Stomach (tissue), 9 donors: ENCODE results near the gene FSTL3. TPM values are rescaled to one million over a fixed set of nuclear protein-coding genes. Genes with fewer than 3 reads are reported as not detected.
A peak's percentile ranks its signal among the peaks of the same experiment; 100 is the strongest.
"Not testable (repeated sequence)": the region's sequence is repeated elsewhere in the genome, so short reads cannot be mapped to it uniquely, and the experiment has no call there.

Source experiments
- DNase-seq, 2 donors: peaks; one replicate each; pipeline versions ENCODE4 v3.0.0 to v3.0.0-alpha.2; 2013 to 2019
- H3K27ac ChIP-seq, 5 donors: fragments of 200-600 bp in 4 of 5; sonication (generic) in 4 of 5; one replicate each; pipeline ENCODE4 v1.5.1; 2013 to 2019; ENCODE audit warnings: mild to moderate bottlenecking in 1 of 5, moderate library complexity in 1 of 5
- H3K27me3 ChIP-seq, 3 donors: fragments of 200-600 bp; sonication (generic); one replicate each; pipeline ENCODE4 v1.5.1; 2017 to 2019; ENCODE audit warnings: mixed run types in 1 of 3
- H3K36me3 ChIP-seq, 4 donors: fragments of 200-600 bp; sonication (generic); 1 replicate in 3 of 4; 2 replicates in 1 of 4; pipeline ENCODE4 v1.5.1; 2016 to 2019
- H3K4me1 ChIP-seq, 4 donors: fragments of 200-600 bp; sonication (generic); one replicate each; pipeline ENCODE4 v1.5.1; 2016 to 2019
- H3K4me3 ChIP-seq, 4 donors: fragments of 200-600 bp; sonication (generic) in 3 of 4; one replicate each; pipeline ENCODE4 v1.5.1; 2016 to 2019; ENCODE audit warnings: mild to moderate bottlenecking in 1 of 4
- H3K9me3 ChIP-seq, 4 donors: fragments of 200-600 bp; sonication (generic); one replicate each; pipeline ENCODE4 v1.5.1; 2016 to 2019
- CTCF ChIP-seq, 7 experiments: fragments of 450-650 bp in 4 of 7; fragments of 200-600 bp in 3 of 7; sonication (generic) in 3 of 7; IDR thresholded peaks; one replicate each; pipeline ENCODE4 v1.5.1; 2016 to 2019; ENCODE audit warnings: antibody characterized with exemption in 7 of 7, control low read depth in 2 of 7, mild to moderate bottlenecking in 1 of 7
- EP300 ChIP-seq: sonication (generic); formaldehyde crosslinking; IDR thresholded peaks from one replicate; pipeline ENCODE4 v1.6.1; 2017; ENCODE audit warnings: antibody characterized with exemption
- POLR2A ChIP-seq, 4 donors: fragments of 450-650 bp; IDR thresholded peaks; one replicate each; pipeline ENCODE4 v1.6.1; 2016; ENCODE audit warnings: antibody characterized with exemption in 4 of 4, control low read depth in 2 of 4, mild to moderate bottlenecking in 1 of 4, moderate library complexity in 1 of 4
- POLR2AphosphoS5 ChIP-seq, 3 donors: sonication (generic); formaldehyde crosslinking; IDR thresholded peaks; one replicate each; pipeline ENCODE4 v1.6.1; 2016; ENCODE audit warnings: antibody characterized with exemption in 3 of 3
- WGBS, 5 donors: extraction: QIAGEN DNeasy Blood & Tissue Kit in 3 of 5; methylation state at CpG; one replicate each; pipeline versions ENCODE4 v1.1.5 to v1.1.7; 2013 to 2018; 5-methylcytosine and 5-hydroxymethylcytosine counted together
- intact Hi-C: fragments of 100-400 bp; cut with DNase I; formaldehyde crosslinking; loops from one replicate; pipeline ENCODE4 v1.15.1; 2023; ENCODE audit warnings: low total_unique reads
- polyA plus RNA-seq, 3 donors: library from polyadenylated mRNA; stranded (reverse); fragments of 200-250 nt; gene quantifications; one replicate each; pipeline ENCODE4 v1.2.3, GENCODE V29; 2013
- total RNA-seq, 5 donors: library from RNA; depleted of rRNA; stranded (reverse); fragments of >200 nt; gene quantifications; one replicate each; pipeline versions ENCODE4 v1.1.0 to v1.2.3, GENCODE V29; 2014 to 2016
- donor health status: healthy with polysubstance abuse.
- donor health status: Bipolar disorder and iron deficiency.
- donor health status: healthy.

FSTL3 gene
- total and polyA plus RNA-seq, 8 donors, result 12.3 to 136 (median 28.3) TPM

DNA sequence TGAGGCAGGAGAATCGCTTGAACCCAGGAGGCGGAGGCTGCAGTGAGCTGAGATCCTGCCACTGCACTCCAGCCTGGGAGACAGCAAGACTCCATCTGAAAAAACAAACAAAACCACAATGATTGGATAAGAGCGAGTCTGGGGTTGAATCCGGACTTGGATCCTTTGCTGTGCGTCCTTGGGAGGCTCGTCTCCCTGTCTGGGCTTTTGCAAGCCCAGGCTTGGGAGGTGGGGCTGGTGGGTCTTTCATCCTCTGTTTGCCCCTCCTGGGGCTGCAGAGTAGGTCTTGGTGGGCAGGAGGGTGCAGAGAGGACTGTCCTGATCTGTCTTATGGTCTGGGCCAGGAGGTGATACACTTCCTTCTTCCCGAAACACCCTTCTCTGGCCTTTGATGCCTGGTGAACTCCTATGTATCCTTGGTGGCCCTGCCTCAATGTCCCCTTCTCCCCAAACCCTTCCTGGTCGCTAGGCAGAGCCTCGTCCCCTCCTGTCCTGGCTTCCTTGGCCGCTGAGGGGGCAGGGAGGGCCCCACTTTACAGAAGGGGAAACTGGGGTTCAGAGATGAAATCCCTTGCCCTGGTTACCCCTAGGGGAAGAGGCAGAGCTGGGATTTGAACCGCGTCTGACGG is 49.4 kb downstream of the FSTL3 start:
- Histone ChIP-seq H3K4me3 (no peak overlapping the region), H3K9me3 (no peaks in the 10 kb centered on the region), H3K36me3 (peaks cover 0 to 11% (median 5%) of the 10 kb centered on the region in 4 donors), H3K4me1 (peaks cover 0 to 9% (median 7%) of the 10 kb centered on the region in 4 donors), H3K27me3 (peaks cover 0 to 20% (median 3%) of the 10 kb centered on the region in 3 donors), H3K27ac (no peak overlapping the region)
- TF ChIP-seq POLR2A (IDR thresholded peaks at IDR 0.05) (no peak), EP300 (no peak), CTCF (IDR thresholded peaks at IDR 0.05) (no peak), POLR2AphosphoS5 (IDR thresholded peaks at IDR 0.05) (no peak)
- 82 to 93% (median 86%) methylated on average over 10 to 13 of the region's 13 CpGs for WGBS, 5 donors
- intact Hi-C loops, result no loop called here
- DNase-seq, result no peak

GRCh38 chr19:726993-727956 is 51.1 kb downstream of the FSTL3 start:
- intact Hi-C loops, result no loop called here
- no peaks in the 10 kb centered on the region for H3K9me3 ChIP-seq
- H3K27ac ChIP-seq, result peak overlapping the region; percentile 0 to 69 (median 65)
- no peak for DNase-seq
- WGBS, 5 donors, result 73 to 87% (median 80%) methylated on average over 37 to 43 of the region's 43 CpGs
- H3K36me3 ChIP-seq, result peaks cover 0 to 25% (median 7%) of the 10 kb centered on the region in 4 donors
- peaks cover 0 to 7% (median 0%) of the 10 kb centered on the region in 3 donors for H3K27me3 ChIP-seq
- peaks cover 0 to 5% (median 3%) of the 10 kb centered on the region in 4 donors for H3K4me1 ChIP-seq
- TF ChIP-seq POLR2AphosphoS5 (IDR thresholded peaks at IDR 0.05) (no peak), CTCF (IDR thresholded peaks at IDR 0.05) (no peak), POLR2A (IDR thresholded peaks at IDR 0.05) (no peak), EP300 (no peak)
- no peak overlapping the region for H3K4me3 ChIP-seq

GRCh38 chr19:728011-728410 is 51.8 kb downstream of the FSTL3 start:
- no peak overlapping the region for H3K4me3 ChIP-seq
- no peak for TF ChIP-seq CTCF (IDR thresholded peaks at IDR 0.05)
- peak in 1 of 3 donors; percentile 18 for TF ChIP-seq POLR2AphosphoS5 (IDR thresholded peaks at IDR 0.05)
- H3K27ac ChIP-seq, result peak overlapping the region; percentile 0 to 73 (median 65)
- H3K9me3 ChIP-seq, result no peaks in the 10 kb centered on the region
- no peaks in the 10 kb centered on the region for H3K27me3 ChIP-seq
- WGBS, 5 donors, result 59 to 80% (median 73%) methylated on average over 26 of the region's 26 CpGs
- H3K36me3 ChIP-seq, result peaks cover 0 to 26% (median 7%) of the 10 kb centered on the region in 4 donors
- intact Hi-C loops, result no loop called here
- DNase-seq, result peak in 1 of 2 donors; percentile 79
- H3K4me1 ChIP-seq, result peaks cover 0 to under 1% (median 0%) of the 10 kb centered on the region in 4 donors

DNA sequence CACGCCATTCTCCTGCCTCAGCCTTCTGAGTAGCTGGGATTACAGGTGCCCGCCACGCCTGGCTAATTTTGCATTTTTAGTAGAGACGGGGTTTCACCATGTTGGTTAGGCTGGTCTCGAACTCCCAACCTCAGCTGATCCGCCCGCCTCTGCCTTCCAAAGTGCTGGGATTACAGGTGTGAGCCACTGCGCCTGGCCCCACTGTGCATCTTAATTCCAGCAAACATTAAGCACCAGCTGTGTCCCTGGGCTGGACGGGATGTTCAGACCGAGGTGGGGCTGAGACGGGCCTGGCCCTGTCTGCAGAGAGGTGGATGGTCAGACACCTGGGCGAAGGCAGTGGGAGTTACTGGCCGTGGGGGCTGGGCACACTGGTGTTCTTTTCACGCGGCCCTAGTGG is 53.4 kb downstream of the FSTL3 start:
- WGBS, 5 donors, result 84 to 92% (median 92%) methylated on average over 11 to 15 of the region's 15 CpGs
- H3K4me3 ChIP-seq, intact Hi-C loops: not testable (repeated sequence)

More for the DNA sequence above, 53.4 kb downstream of the FSTL3 start:
- H3K36me3 ChIP-seq, result peaks cover 0 to 26% (median 7%) of the 10 kb centered on the region in 4 donors
- DNase-seq, H3K27me3 ChIP-seq, H3K9me3 ChIP-seq, H3K4me1 ChIP-seq, H3K27ac ChIP-seq: not testable (repeated sequence)
